ENCODE data around the gene C1orf159.

- no peak for TF ChIP-seq TCF12 (IDR thresholded peaks at IDR 0.05; ENCODE audit: low read depth)
- no peak for TF ChIP-seq TEAD4 (IDR thresholded peaks at IDR 0.05)
- TF ChIP-seq EP300 (IDR thresholded peaks at IDR 0.05; ENCODE audit: borderline replicate concordance): no peak
- TF ChIP-seq MAX (IDR thresholded peaks at IDR 0.05): no peak
- no peak for TF ChIP-seq CREB1 (IDR thresholded peaks at IDR 0.05; ENCODE audit: low read depth)
- no peak for TF ChIP-seq CEBPB (IDR thresholded peaks at IDR 0.05)
- TF ChIP-seq FOXM1 (IDR thresholded peaks at IDR 0.05; ENCODE audit: borderline replicate concordance, low read depth): no peak
- no peak for TF ChIP-seq TAF1 (IDR thresholded peaks at IDR 0.05; ENCODE audit: low read depth)
Observed at GRCh38 chr1:1114431-1114830, 1.5 kb downstream of the C1orf159 start.

Measured in Ishikawa (cell line).